Mesothelial cell of epicardium (in vitro differentiated cells): Measurements from ENCODE around the gene ARPC1B. TPM values are rescaled to one million over a fixed set of nuclear protein-coding genes. Genes with fewer than 3 reads are reported as not detected.

Experiments
- DNase-seq, 2 experiments: peaks; one replicate each; pipeline ENCODE4 v3.0.0; 2021; ENCODE audit warnings: low spot score in 2 of 2; ENCODE audit not compliant: unreplicated experiment in 2 of 2
- H3K27ac Mint-ChIP-seq: 2 replicates; pipeline ENCODE4 v1.8.0; 2021; ENCODE audit warnings: mixed read lengths
- H3K27me3 Mint-ChIP-seq: 2 replicates; pipeline ENCODE4 v1.8.0; 2021; ENCODE audit warnings: low read depth, mixed read lengths
- H3K36me3 Mint-ChIP-seq: 2 replicates; pipeline ENCODE4 v1.8.0; 2021; ENCODE audit warnings: mixed read lengths
- H3K4me1 Mint-ChIP-seq: 2 replicates; pipeline ENCODE4 v1.8.0; 2021; ENCODE audit warnings: mixed read lengths
- H3K4me3 Mint-ChIP-seq: 2 replicates; pipeline ENCODE4 v1.8.0; 2021; ENCODE audit warnings: mild to moderate bottlenecking, moderate library complexity, mixed read lengths
- H3K9me3 Mint-ChIP-seq: 2 replicates; pipeline ENCODE4 v1.8.0; 2021; ENCODE audit warnings: mixed read lengths
- total RNA-seq: library from RNA; stranded (reverse); gene quantifications from 3 replicates; pipeline ENCODE4 v1.2.1, GENCODE V29; 2021
- TF ChIP-seq, protein P1 (sequence below): fragments of 200-600 bp; sonication (generic); IDR thresholded peaks from one replicate; pipeline ENCODE4 v1.5.0; 2021; ENCODE audit warnings: antibody characterized with exemption; ENCODE audit not compliant: unreplicated experiment

The ARPC1B gene
- total RNA-seq, 1 donor from 2014 or later, result 32.5 TPM

DNA sequence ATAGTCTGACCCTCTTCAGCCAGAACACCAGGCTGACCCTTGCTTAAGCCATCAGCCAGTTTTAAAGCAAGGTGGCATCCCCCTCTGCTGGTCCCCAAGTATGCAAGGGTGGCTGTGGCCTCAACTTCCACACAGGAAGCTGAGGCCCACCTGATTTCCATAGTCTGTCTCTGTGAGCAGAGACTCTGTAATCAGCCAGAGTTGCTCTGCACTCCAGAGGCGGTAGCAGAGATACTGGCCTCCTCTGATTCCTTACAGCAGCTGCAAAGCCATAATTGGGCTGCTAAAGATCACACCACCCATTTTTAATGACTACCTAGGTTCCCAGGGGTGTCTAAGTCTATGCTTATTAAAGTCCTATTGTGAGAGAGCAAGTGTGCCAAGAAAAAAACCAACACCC lies 32.0 kb downstream of the ARPC1B start:
- Mint-ChIP-seq H3K36me3 (peaks cover 18% of the 10 kb centered on the region), H3K27me3 (no peaks in the 10 kb centered on the region), H3K4me3 (peak overlapping the region; percentile 95), H3K27ac (peak overlapping the region; percentile 25), H3K4me1 (peaks cover 22% of the 10 kb centered on the region), H3K9me3 (no peaks in the 10 kb centered on the region)
- no peak for DNase-seq
- TF ChIP-seq, protein P1, sequence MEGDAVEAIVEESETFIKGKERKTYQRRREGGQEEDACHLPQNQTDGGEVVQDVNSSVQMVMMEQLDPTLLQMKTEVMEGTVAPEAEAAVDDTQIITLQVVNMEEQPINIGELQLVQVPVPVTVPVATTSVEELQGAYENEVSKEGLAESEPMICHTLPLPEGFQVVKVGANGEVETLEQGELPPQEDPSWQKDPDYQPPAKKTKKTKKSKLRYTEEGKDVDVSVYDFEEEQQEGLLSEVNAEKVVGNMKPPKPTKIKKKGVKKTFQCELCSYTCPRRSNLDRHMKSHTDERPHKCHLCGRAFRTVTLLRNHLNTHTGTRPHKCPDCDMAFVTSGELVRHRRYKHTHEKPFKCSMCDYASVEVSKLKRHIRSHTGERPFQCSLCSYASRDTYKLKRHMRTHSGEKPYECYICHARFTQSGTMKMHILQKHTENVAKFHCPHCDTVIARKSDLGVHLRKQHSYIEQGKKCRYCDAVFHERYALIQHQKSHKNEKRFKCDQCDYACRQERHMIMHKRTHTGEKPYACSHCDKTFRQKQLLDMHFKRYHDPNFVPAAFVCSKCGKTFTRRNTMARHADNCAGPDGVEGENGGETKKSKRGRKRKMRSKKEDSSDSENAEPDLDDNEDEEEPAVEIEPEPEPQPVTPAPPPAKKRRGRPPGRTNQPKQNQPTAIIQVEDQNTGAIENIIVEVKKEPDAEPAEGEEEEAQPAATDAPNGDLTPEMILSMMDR, result no peak

DNA sequence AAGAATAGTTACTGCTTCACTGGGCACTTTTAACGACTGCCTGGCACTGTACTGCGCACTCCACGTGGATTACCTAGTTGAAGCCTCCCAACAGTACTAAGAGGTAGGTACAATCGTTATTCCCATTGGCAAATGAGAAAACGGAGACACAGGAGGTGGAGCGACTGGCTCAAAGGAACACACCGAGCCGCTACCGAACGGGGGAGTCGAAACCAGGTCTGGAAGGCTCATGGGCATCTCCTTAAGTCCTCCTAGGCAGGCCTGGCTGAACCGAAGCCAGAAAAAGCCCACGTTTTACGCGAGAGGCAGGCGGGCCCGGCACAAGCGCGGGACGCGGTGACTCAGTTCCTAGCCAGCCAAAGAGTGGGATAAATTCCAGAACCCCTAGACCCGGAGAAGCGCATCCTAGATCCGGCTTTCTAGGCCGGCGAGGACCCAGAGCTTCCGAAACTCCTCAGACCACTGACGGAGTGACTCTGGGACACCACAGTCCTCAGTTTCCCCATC lies 33.4 kb downstream of the ARPC1B start:
- TF ChIP-seq, protein P1, result no peak
- H3K27ac Mint-ChIP-seq, result peak overlapping the region; percentile 99
- peaks cover 19% of the 10 kb centered on the region for H3K36me3 Mint-ChIP-seq
- H3K9me3 Mint-ChIP-seq, result no peaks in the 10 kb centered on the region
- H3K4me1 Mint-ChIP-seq, result peaks cover 22% of the 10 kb centered on the region
- peak in 1 of 2 experiments; percentile 56 for DNase-seq
- no peaks in the 10 kb centered on the region for H3K27me3 Mint-ChIP-seq
- H3K4me3 Mint-ChIP-seq, result peak overlapping the region; percentile 95

DNA sequence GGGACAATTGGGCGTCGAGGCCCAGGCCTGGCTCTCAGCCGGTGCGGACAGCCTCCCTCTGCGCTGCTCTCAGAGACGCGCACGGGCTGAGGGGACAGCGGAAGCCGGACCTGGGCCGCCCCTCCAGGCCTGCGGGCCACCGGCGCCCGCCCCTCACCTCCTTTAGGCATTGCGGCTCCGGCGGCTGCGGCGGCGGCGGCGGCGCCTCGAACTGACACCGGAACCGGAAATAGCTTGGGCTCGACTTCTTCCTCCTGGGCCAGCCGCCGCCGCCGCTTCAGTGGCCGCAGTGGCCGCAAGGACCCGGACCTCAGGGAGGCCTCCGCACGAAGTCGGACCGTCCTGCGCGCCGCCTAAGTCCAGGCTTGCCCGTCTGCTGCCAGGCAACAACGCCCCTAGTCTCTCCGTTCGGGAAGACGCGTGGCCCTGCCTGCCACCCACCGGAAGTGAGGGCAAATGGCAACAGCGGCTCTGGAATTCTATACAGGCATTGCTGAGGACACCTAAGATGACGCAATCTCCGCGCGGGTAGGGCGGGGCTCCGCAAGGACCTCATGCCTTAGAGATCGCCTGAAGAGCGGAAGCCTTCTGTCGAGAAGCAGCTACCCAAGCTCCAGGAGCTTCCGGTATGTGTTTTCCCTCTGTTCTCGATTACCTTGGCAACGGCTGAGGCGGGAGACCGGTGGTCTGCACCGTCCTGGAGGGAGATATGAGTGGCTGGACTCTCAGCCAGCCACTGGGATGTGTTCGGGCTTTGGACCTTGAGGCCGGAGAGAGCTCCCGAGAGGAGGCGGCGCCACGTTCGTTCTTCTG lies 34.1 kb downstream of the ARPC1B start, which contains the start of the genes BUD31 and PDAP1:
TSS of gene BUD31 (plus strand) at position 591 of the 813 bp plus-strand sequence. CDS start 2,124 bp downstream, outside the sequence.
TSS of gene PDAP1 (minus strand) at position 219 of the 813 bp plus-strand sequence. CDS start at position 170, 49 bp downstream.
- DNase-seq, result peak; percentile 77 to 96
- H3K36me3 Mint-ChIP-seq, result peaks cover 20% of the 10 kb centered on the region
- TF ChIP-seq, protein P1, result no peak
- H3K27ac Mint-ChIP-seq, result peak within 1 kb of the TSS; percentile 99
- no peaks in the 10 kb centered on the region for H3K9me3 Mint-ChIP-seq
- H3K4me1 Mint-ChIP-seq, result peaks cover 22% of the 10 kb centered on the region
- H3K27me3 Mint-ChIP-seq, result no peaks in the 10 kb centered on the region
- peak within 1 kb of the TSS; percentile 95 for H3K4me3 Mint-ChIP-seq

DNA sequence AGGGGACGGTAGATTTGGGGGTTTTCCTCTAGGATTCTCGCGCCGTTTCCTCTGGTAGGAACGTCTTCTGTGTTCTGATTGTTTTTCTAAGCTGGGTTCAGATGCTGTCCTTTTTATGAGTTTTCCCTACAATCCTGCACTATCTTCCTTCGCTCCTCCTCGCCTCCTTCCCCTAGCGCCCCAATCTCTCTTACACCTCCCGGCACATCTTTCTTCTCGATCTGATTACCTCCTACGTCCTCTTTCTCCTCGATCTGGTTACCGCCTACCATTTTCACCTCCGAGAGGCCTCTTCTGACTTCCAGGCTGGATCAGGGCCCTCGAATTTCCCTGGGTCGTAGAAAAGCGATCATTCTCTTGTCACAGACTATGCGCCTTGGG lies 34.7 kb downstream of the ARPC1B start:
- peak overlapping the region; percentile 99 for H3K27ac Mint-ChIP-seq
- H3K4me1 Mint-ChIP-seq, result peaks cover 22% of the 10 kb centered on the region
- no peaks in the 10 kb centered on the region for H3K9me3 Mint-ChIP-seq
- DNase-seq, result no peak
- TF ChIP-seq, protein P1, result no peak
- H3K27me3 Mint-ChIP-seq, result no peaks in the 10 kb centered on the region
- H3K4me3 Mint-ChIP-seq, result peak overlapping the region; percentile 95
- peaks cover 16% of the 10 kb centered on the region for H3K36me3 Mint-ChIP-seq

DNA sequence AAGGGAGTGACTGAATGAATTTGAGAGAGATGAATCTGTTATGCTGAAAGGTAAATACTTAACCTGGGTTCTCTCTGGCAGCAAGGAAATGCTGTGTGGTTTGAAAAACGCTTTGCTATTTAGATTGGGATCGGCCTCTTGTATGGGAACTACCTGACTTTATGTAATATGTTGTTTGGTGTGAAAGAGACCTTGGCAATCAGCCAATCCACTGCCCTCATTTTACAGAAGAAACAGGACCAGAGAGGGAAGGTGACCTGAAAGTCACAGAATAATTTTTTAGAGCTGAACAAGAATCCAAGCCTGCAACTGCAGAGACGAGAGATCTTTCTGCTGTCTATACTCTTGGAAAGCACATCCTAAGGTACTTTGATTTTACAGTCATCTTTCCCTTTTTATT lies 35.3 kb downstream of the ARPC1B start:
- Mint-ChIP-seq H3K4me1 (peaks cover 22% of the 10 kb centered on the region), H3K27me3 (no peaks in the 10 kb centered on the region), H3K36me3 (peaks cover 17% of the 10 kb centered on the region), H3K27ac (peak overlapping the region; percentile 99), H3K4me3 (peak overlapping the region; percentile 95), H3K9me3 (peaks cover 1% of the 10 kb centered on the region)
- DNase-seq, result no peak
- TF ChIP-seq, protein P1, result no peak
